Liver (tissue), 9 donors: ENCODE results near the gene MROH9. TPM values are rescaled to one million over a fixed set of nuclear protein-coding genes. Genes with fewer than 3 reads are reported as not detected.

Experiments used
- DNase-seq: peaks from one replicate; pipeline ENCODE4 v3.0.0-alpha.2; 2017; ENCODE audit warnings: low spot score
- H3K27ac ChIP-seq, 2 donors: one replicate each; pipeline ENCODE4 v1.7.0; 2013; ENCODE audit warnings: inconsistent platforms in 2 of 2, low read length in 2 of 2, control low read depth in 1 of 2, low read depth in 1 of 2, mild to moderate bottlenecking in 1 of 2
- H3K27me3 ChIP-seq, 4 donors: one replicate each; pipeline versions ENCODE4 v1.6.1 to v1.7.0; 2013; ENCODE audit warnings: low read length in 3 of 4, inconsistent platforms in 1 of 4, mild to moderate bottlenecking in 1 of 4, moderate library complexity in 1 of 4; ENCODE audit not compliant: control insufficient read depth in 4 of 4, insufficient read depth in 4 of 4
- H3K36me3 ChIP-seq, 4 donors: one replicate each; pipeline versions ENCODE4 v1.6.1 to v1.7.0; 2013; ENCODE audit warnings: low read length in 3 of 4, mild to moderate bottlenecking in 3 of 4, low read depth in 1 of 4, moderate library complexity in 1 of 4; ENCODE audit not compliant: control insufficient read depth in 4 of 4, insufficient read depth in 3 of 4
- H3K4me1 ChIP-seq, 4 donors: one replicate each; pipeline versions ENCODE4 v1.6.1 to v1.7.0; 2013; ENCODE audit warnings: low read length in 3 of 4, mild to moderate bottlenecking in 3 of 4, moderate library complexity in 1 of 4; ENCODE audit not compliant: control insufficient read depth in 4 of 4, insufficient read depth in 4 of 4
- H3K4me3 ChIP-seq, 3 donors: one replicate each; pipeline versions ENCODE4 v1.6.1 to v1.7.0; 2013; ENCODE audit warnings: low read length in 3 of 3, control low read depth in 1 of 3, low read depth in 1 of 3, mild to moderate bottlenecking in 1 of 3
- H3K9ac ChIP-seq, 2 donors: one replicate each; pipeline ENCODE4 v1.7.0; 2013; ENCODE audit warnings: low read length in 2 of 2, mild to moderate bottlenecking in 2 of 2, moderate library complexity in 2 of 2, control low read depth in 1 of 2, low read depth in 1 of 2
- H3K9me3 ChIP-seq, 4 donors: one replicate each; pipeline versions ENCODE4 v1.6.1 to v1.7.0; 2013; ENCODE audit warnings: low read length in 3 of 4; ENCODE audit not compliant: control insufficient read depth in 4 of 4
- EGR1 ChIP-seq, 2 donors: IDR thresholded peaks; 2 replicates each; pipeline ENCODE4 v1.6.1; 2016 to 2018; ENCODE audit warnings: antibody characterized with exemption in 2 of 2, low read depth in 2 of 2
- FOXA1 ChIP-seq: IDR thresholded peaks from 2 replicates; pipeline ENCODE4 v1.6.1; 2016; ENCODE audit warnings: antibody characterized with exemption
- GABPA ChIP-seq, 2 donors: IDR thresholded peaks in 1 of 2; conservative IDR thresholded peaks in 1 of 2; 2 replicates each; pipeline ENCODE4 v1.6.1; 2016; ENCODE audit warnings: antibody characterized with exemption in 2 of 2, mild to moderate bottlenecking in 1 of 2, moderate library complexity in 1 of 2
- HNF4A ChIP-seq, 2 donors: conservative IDR thresholded peaks; 2 replicates each; pipeline ENCODE4 v1.6.1; 2016; ENCODE audit warnings: antibody characterized with exemption in 2 of 2, mild to moderate bottlenecking in 2 of 2
- NR2F2 ChIP-seq: IDR thresholded peaks from 2 replicates; pipeline ENCODE4 v1.6.1; 2016; ENCODE audit warnings: antibody characterized with exemption
- RAD21 ChIP-seq, 2 donors: IDR thresholded peaks; 2 replicates each; pipeline ENCODE4 v1.6.1; 2016; ENCODE audit warnings: antibody characterized with exemption in 2 of 2, mild to moderate bottlenecking in 2 of 2
- SP1 ChIP-seq: IDR thresholded peaks from 2 replicates; pipeline ENCODE4 v1.6.1; 2018; ENCODE audit warnings: antibody characterized with exemption, mild to moderate bottlenecking
- TAF1 ChIP-seq: conservative IDR thresholded peaks from 2 replicates; pipeline ENCODE4 v1.6.1; 2016; ENCODE audit warnings: antibody characterized with exemption, mild to moderate bottlenecking
- YY1 ChIP-seq: IDR thresholded peaks from 2 replicates; pipeline ENCODE4 v1.6.1; 2016; ENCODE audit warnings: antibody characterized with exemption, mild to moderate bottlenecking
- WGBS: extraction: QIAGEN DNeasy Blood & Tissue Kit; methylation state at CpG from one replicate; pipeline ENCODE4 v1.1.7; 2013; 5-methylcytosine and 5-hydroxymethylcytosine counted together
- polyA plus RNA-seq, 2 donors: library from polyadenylated mRNA; stranded (reverse) in 1 of 2; unstranded in 1 of 2; fragments of 200-250 nt in 1 of 2; fragments of >200 nt in 1 of 2; fragmentation: Nextera tagmentation in 1 of 2; extraction: Ambion mirVana in 1 of 2; gene quantifications; one replicate each; pipeline versions ENCODE4 v1.2.1 to v1.2.3, GENCODE V29; 2013 to 2015
- total RNA-seq, 2 donors: library from RNA; depleted of rRNA; stranded (reverse); fragments of >200 nt; gene quantifications; one replicate each; pipeline ENCODE4 v1.2.3, GENCODE V29; 2014
- TF ChIP-seq, protein P1 (sequence below): IDR thresholded peaks from 2 replicates; pipeline ENCODE4 v1.6.1; 2016; ENCODE audit warnings: antibody characterized with exemption, mild to moderate bottlenecking
- TF ChIP-seq, protein P2 (sequence below): IDR thresholded peaks from 2 replicates; pipeline ENCODE4 v1.6.1; 2016; ENCODE audit warnings: antibody characterized with exemption
- TF ChIP-seq, protein P3 (sequence below): IDR thresholded peaks from 2 replicates; pipeline ENCODE4 v1.6.1; 2016; ENCODE audit warnings: antibody characterized with exemption
- TF ChIP-seq, protein P4 (sequence below): fragments of 150-350 bp; IDR thresholded peaks from 2 replicates; pipeline ENCODE4 v1.5.1; 2017; ENCODE audit warnings: improper control_type of control experiment, low read depth, low read length; ENCODE audit not compliant: missing input control
- TF ChIP-seq, protein P5 (sequence below): IDR thresholded peaks from 2 replicates; pipeline ENCODE4 v1.6.1; 2016; ENCODE audit warnings: antibody characterized with exemption
- donor health status: healthy.
- donor health status: healthy.
- donor health status: healthy.
- donor health status: healthy.
- donor health status: healthy.

The MROH9 gene
- total and polyA plus RNA-seq, 4 donors: not detected

DNA sequence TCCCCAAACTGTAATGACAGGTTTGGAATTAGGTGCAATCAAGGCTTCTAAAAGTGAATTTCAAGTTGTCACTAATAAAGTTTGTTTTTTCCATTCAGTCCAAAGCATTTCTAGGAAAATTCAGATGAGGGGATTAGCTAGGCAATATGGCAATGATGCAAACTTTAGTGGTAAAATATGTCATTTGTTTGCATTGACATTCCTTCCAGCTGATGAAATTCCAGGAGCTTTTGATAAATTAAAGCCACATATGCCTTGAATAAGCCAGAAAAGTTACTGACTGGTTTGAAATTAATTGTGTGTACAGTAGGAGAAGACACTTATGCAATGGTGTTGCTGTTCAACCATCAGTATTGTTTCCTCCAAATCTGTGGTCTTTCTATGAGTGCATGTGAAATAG lies 57.8 kb downstream of the MROH9 start:
- H3K27ac ChIP-seq: no peak overlapping the region
- DNase-seq: no peak
- no peaks in the 10 kb centered on the region for H3K9me3 ChIP-seq
- H3K9ac ChIP-seq: no peak overlapping the region
- no peaks in the 10 kb centered on the region for H3K36me3 ChIP-seq
- TF ChIP-seq, protein P1, sequence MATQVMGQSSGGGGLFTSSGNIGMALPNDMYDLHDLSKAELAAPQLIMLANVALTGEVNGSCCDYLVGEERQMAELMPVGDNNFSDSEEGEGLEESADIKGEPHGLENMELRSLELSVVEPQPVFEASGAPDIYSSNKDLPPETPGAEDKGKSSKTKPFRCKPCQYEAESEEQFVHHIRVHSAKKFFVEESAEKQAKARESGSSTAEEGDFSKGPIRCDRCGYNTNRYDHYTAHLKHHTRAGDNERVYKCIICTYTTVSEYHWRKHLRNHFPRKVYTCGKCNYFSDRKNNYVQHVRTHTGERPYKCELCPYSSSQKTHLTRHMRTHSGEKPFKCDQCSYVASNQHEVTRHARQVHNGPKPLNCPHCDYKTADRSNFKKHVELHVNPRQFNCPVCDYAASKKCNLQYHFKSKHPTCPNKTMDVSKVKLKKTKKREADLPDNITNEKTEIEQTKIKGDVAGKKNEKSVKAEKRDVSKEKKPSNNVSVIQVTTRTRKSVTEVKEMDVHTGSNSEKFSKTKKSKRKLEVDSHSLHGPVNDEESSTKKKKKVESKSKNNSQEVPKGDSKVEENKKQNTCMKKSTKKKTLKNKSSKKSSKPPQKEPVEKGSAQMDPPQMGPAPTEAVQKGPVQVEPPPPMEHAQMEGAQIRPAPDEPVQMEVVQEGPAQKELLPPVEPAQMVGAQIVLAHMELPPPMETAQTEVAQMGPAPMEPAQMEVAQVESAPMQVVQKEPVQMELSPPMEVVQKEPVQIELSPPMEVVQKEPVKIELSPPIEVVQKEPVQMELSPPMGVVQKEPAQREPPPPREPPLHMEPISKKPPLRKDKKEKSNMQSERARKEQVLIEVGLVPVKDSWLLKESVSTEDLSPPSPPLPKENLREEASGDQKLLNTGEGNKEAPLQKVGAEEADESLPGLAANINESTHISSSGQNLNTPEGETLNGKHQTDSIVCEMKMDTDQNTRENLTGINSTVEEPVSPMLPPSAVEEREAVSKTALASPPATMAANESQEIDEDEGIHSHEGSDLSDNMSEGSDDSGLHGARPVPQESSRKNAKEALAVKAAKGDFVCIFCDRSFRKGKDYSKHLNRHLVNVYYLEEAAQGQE: no peak
- TF ChIP-seq, protein P2, sequence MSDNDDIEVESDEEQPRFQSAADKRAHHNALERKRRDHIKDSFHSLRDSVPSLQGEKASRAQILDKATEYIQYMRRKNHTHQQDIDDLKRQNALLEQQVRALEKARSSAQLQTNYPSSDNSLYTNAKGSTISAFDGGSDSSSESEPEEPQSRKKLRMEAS: no peak
- TF ChIP-seq, protein P3, sequence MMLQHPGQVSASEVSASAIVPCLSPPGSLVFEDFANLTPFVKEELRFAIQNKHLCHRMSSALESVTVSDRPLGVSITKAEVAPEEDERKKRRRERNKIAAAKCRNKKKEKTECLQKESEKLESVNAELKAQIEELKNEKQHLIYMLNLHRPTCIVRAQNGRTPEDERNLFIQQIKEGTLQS: no peak
- TF ChIP-seq, protein P4, sequence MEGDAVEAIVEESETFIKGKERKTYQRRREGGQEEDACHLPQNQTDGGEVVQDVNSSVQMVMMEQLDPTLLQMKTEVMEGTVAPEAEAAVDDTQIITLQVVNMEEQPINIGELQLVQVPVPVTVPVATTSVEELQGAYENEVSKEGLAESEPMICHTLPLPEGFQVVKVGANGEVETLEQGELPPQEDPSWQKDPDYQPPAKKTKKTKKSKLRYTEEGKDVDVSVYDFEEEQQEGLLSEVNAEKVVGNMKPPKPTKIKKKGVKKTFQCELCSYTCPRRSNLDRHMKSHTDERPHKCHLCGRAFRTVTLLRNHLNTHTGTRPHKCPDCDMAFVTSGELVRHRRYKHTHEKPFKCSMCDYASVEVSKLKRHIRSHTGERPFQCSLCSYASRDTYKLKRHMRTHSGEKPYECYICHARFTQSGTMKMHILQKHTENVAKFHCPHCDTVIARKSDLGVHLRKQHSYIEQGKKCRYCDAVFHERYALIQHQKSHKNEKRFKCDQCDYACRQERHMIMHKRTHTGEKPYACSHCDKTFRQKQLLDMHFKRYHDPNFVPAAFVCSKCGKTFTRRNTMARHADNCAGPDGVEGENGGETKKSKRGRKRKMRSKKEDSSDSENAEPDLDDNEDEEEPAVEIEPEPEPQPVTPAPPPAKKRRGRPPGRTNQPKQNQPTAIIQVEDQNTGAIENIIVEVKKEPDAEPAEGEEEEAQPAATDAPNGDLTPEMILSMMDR: no peak
- TF ChIP-seq RAD21 (IDR thresholded peaks at IDR 0.05): no peak
- TF ChIP-seq GABPA (IDR thresholded peaks at IDR 0.05 in 1 of 2, conservative IDR thresholded peaks at IDR 0.05 in 1 of 2): no peak
- TF ChIP-seq, protein P5, sequence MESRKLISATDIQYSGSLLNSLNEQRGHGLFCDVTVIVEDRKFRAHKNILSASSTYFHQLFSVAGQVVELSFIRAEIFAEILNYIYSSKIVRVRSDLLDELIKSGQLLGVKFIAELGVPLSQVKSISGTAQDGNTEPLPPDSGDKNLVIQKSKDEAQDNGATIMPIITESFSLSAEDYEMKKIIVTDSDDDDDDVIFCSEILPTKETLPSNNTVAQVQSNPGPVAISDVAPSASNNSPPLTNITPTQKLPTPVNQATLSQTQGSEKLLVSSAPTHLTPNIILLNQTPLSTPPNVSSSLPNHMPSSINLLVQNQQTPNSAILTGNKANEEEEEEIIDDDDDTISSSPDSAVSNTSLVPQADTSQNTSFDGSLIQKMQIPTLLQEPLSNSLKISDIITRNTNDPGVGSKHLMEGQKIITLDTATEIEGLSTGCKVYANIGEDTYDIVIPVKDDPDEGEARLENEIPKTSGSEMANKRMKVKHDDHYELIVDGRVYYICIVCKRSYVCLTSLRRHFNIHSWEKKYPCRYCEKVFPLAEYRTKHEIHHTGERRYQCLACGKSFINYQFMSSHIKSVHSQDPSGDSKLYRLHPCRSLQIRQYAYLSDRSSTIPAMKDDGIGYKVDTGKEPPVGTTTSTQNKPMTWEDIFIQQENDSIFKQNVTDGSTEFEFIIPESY: no peak
- no peak for TF ChIP-seq TAF1
- no peak for TF ChIP-seq HNF4A (conservative IDR thresholded peaks at IDR 0.05)
- TF ChIP-seq NR2F2: no peak
- no peak for TF ChIP-seq SP1
- no peaks in the 10 kb centered on the region for H3K27me3 ChIP-seq
- H3K4me3 ChIP-seq: no peak overlapping the region
- H3K4me1 ChIP-seq: no peaks in the 10 kb centered on the region

DNA sequence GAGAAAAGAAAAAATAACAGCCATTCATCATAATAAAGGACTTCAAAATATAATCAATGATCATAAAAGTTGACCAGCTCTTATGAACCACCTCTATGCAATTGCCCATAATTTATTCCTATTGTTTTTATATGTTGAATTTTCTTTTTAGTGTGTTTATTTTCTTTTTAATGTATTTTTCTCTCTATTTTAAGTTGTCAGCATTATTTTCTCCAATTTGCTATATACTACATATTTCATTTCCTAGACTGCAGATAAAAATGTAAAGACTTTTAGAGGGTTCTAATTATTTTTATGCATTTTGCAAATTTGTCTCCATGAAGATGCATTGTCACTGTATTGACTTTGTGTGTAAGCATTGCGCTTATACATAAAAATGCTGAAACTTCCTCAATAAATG lies 58.4 kb downstream of the MROH9 start:
- Histone ChIP-seq H3K27me3 (no peaks in the 10 kb centered on the region), H3K9me3 (no peaks in the 10 kb centered on the region), H3K36me3 (no peaks in the 10 kb centered on the region), H3K27ac (no peak overlapping the region), H3K9ac (no peak overlapping the region), H3K4me1 (no peaks in the 10 kb centered on the region), H3K4me3 (no peak overlapping the region)
- WGBS: 99% methylated on average over 1 of the region's 1 CpG
- DNase-seq: no peak
- TF ChIP-seq, protein P3: no peak
- no peak for TF ChIP-seq NR2F2
- TF ChIP-seq SP1: no peak
- no peak for TF ChIP-seq YY1
- TF ChIP-seq FOXA1: no peak
- TF ChIP-seq, protein P5: no peak
- no peak for TF ChIP-seq EGR1 (IDR thresholded peaks at IDR 0.05; ENCODE audit: low read depth in 2 of 2)
- TF ChIP-seq TAF1: no peak
- TF ChIP-seq, protein P4: no peak
- TF ChIP-seq GABPA (IDR thresholded peaks at IDR 0.05 in 1 of 2, conservative IDR thresholded peaks at IDR 0.05 in 1 of 2): no peak
